ENCODE measurements around the gene LMF1.
A peak's percentile ranks its signal among the peaks of the same experiment; 100 is the strongest.
"Not testable (repeated sequence)": the region's sequence is repeated elsewhere in the genome, so short reads cannot be mapped to it uniquely, and the experiment has no call there.

LMF1 gene

DNA sequence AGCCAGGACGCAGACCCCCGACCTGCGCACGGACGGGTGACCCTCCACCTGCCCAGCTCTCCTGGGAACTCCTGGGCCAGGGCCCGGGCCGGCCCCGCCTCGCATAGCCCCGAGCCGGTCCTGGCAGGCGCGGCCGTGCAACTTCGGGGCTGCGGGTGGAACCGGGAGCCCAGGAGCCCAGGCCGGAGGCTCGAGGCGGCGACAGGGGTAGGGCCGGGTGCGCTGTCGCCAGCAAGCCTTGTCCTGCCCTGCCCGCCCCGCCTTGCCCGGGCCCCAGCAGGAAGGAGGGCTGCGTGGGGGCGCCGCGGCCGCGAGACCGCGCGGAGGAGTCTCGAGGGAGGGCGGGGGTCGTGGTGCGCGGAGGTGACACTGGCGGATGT is 408 bp downstream of the LMF1 start:
- no peak for DNase-seq (ENCODE audit: low spot score)

DNA sequence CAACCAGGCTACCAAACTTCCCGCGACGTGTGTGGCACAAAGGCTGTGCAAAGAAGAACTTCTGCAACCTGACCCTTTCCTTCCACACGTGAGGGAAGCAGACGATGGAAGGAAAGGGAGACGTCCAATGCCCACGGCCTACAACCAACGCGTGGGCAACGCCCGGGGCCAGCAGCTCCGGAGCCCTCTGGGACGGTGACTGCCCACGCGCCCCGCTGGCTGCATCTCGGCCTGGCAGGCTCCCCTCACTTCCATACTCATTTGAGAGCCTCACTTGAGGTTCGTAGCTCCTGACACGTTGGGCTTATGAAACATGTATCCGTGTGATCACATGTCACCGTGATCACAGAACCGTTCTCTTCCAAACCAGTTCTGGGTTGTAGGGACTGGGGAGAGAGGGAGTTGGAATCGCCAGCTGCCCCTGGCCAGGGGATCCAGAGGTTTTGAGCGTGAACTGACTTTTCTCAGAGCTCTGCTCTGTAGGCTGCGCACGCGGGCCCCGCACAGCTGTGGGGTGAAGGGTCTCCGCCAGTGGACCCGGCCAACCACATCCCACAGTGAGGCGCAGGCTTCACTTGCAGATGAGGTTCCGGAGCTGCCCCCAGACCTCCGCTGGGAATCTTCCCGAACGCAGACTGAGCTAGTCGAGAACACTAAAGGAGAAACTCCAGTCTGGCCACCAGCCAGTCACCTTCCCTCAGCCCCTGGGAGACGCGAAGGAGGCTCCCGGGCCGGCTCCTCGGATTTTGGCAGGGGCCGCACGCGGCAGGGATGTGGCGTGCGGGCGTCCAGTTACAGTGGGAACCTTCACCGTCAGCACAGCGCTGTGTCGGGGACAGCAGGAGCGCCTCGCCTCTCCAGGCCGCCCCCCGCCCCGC is 1.0 kb downstream of the LMF1 start:
- DNase-seq (ENCODE audit: low spot score): peak; percentile 29

DNA sequence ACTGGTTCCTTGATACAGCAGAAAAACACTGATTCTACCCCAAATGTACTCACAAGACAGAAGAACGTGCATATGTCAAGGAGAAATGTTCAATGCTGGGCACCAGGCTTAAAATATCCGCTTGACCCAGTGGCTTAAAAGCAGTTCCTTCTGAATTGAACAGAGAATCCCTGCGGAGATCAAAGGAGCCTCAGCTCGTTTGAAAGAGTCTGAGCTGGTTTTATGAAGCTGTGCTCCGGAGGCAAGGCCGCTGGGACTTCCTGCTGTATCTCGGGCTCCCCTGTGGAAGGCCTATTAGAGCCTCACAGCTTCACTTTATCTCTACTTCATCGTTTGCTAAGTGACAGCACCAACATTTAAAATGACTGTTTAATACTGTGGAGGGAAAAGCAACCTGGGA is 2.2 kb downstream of the LMF1 start:
- DNase-seq (ENCODE audit: low spot score): no peak

DNA sequence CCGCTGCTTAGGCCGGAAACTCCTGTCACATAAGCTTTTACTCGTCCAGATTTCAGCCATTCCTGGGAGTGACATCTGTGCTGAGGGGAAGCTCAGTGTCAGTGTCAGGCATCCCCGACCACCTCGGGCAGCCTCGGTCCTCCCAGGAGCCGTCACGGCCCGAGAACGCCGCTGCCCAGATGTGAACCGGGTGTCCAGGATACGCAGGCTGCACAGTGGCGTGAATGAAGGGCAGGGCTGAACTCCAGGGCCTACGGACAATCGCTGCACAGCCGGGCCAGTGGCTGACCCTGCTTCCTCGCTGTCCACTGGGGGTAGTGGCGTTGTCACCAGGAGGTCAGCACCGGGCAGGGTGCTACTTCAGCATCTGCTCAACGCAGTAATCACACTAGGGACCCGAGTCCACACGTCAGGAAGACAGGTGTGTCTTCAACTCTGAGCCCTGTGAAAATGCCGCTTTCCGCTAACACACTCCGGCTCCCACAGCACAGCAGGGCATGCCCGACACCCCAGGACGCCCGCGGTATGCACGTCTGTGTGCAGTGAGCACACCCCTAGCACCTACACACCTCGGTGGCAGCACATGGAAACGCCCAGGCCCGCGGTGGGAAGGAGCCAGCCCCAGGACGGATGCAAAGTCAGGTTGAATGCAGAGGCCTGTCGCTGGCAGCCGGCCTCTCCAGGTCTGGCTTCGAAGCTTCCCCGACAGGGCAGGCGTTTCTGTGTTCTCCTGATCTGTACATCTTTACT is 3.1 kb downstream of the LMF1 start:
- DNase-seq (ENCODE audit: low spot score): no peak

DNA sequence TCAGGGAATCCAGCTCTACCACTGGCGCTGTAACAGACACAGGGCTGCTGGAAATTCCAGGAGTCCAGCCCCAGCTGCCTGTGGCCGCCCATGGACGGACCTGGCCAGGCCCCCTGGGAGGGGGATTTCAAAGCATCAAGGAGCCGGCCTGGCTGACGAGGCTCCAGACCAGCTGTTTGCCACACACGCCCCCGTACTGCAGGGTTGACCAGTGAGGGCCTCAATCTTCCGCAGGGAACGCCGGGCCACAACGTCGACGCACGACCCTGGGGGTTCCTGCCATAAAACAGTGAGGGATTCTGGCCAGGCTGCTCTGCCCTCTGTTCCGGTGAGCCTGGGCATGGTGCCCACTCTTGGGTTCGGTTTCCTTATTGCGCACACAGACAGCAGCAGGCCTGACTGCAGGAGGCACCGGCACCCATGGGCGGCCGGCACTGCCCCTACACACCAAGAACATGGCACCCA is 3.7 kb downstream of the LMF1 start:
- DNase-seq (ENCODE audit: low spot score): no peak

DNA sequence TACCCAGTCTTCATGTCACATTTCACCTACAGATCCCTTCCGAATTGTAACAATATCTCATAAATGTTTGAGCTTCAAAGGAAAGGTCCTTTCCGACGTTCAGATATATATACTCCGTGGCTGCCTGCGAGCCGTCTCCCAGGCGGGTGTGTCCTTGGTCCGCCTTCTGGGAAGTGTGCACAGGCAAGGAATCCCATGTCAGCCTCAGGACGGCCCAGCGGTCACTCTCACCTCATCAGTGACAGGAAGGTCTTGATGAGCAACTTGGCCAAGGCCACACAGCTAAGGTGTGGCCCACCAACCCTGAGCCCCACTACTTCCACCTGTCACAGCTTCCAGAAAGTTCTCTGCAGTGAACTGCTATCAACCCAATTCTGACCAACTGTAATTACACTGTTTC is 4.3 kb downstream of the LMF1 start:
- DNase-seq (ENCODE audit: low spot score): no peak

DNA sequence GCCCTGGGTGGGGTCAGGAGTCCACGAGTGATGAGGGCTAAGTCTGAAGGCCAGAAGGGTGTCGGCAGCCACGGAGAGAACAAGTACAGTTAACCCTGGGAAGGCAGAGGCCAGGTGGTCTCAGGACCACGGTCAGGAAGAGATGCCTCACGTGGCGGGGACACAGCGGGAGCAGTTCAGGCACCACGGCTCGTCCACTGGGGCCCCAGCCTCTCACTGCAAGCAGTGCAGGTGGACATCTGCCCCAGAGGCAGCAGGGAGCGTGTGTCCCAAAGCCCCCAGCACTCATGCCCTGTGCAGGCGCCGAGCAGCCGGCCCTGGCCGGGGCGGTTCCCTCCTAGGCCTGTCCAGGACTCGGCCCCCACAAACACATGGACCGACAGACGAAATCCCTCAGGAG is 4.7 kb downstream of the LMF1 start:
- no peak for DNase-seq (ENCODE audit: low spot score)

DNA sequence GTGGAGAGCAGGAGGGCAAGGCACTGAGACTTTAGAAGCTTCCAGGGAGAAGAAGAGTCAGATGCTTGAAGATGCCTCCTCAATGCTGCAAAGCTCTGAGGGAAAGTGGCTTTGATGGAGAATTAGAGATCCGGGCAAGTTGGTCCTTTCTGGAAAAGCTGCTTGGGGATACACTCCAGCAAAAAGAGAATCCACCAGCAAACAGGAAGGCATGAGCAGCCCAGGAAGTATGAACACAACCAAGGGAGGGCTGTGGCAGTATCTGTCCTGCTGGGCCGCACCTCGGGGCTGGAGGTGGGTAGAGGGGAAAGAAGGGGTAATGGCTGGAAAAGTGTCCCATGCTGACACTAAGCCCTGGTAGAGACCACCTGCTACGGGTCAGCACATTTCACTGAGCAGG is 5.3 kb downstream of the LMF1 start:
- DNase-seq (ENCODE audit: low spot score): no peak

DNA sequence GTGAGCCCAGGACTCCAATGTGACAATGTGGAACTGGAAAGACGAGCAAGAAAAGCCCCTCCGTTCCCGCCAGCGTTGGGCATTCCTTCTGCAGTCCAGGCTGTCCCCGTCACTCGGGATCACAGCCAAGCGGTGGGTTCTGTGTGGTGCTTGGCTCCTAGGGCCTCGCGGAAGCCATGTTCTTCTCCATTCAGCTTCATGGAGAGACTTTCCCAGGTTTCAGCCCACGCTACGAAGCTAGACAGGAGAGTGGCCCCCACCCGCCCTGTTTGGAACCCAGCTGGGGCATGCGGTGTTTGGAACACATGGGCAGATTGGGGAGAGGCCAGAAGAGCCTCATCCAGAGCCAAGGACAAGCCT is 5.8 kb downstream of the LMF1 start:
- no peak for DNase-seq (ENCODE audit: low spot score)

DNA sequence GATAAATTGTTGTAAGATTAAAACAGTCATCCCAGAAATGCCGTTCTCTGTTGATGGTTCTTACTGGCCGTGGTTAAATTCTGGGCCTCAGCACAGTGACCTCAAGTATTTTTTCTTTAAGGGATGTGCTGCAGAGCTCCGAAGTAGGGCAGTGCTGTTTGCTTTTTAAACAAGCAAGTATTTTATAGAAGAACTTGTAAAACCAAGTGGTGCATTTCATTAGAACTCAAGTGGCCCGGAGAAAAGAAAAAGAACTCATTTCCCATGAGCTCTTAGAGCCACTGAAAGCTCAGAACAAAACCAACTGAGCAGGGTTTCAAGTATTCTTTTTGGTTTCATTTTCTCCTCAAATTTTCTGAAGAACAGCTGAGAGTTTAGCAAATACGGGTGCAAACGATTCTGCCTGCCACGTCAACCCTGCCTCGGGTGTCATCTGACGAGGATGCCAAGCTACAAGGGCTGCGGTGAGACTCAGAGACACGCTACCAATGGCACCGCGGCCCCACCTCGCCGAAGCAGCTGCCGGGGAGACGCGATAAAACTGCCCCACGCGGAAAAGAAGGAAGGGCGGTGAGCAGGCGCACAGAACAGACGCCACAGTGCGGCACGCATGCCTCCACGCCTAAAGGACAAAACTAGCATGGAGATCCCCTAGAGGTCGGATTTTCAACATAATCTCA is 6.3 kb downstream of the LMF1 start:
- peak; percentile 61 for DNase-seq (ENCODE audit: low spot score)

DNA sequence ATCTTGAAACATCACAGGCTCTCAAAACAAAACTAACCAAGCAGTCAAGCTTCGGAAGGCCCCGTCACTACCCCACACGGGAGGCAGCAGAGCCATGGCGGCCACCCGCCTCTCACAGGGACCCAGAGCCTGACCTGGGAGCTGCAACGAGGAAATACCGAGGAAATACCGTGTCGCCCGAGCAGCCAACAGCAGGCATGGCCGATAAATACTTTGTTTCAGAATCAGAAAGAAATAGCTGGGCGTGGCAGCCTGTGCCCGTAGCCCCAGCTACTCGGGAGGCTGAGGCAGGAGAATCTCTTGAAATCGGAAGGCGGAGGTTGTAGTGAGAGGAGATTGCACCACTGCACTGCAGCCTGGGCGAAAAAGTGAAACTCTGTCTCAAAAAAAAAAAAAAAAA is 6.9 kb downstream of the LMF1 start:
- DNase-seq (ENCODE audit: low spot score): no peak

DNA sequence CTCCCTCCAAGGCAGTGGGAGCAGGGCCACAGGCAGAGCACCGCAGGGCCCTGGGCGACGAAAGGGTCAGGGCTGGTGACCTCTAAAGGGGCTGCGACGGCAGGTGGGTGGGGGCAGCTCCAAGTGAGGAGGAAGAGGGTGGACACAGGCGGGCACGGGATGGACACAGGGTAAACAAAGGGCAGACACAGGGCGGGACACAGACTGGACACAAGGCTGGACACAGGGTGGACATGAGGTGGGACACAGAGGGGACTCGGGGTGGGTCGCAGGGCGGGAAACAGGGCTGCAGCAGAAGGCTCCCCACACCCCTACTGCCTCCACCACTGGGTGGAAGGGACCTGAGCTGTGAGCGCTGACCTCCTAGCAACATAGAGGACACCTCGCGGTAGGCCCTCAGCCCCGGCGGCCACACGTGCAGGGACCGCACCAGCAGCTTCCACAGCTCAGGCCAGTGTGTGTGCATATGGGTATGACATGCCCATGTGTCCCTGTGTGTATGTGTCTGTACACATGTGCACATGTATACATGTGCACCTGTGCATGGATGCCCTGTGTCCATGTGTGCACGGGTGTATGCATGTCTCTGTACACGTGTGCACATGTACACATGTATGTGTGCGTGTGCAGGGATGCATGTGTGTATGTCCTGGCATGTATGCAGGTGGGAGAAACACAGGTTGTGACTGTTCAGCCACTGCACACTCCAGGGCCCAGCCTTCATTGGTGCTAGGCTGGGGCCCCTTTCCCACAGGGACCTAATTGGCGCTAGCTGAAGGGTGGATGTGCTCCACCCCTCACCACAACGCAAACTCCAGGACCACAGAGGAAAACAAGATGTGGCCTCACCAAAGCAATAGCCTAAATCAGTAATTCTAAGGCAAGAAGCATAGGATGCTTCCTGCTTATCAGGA is 7.6 kb downstream of the LMF1 start:
- no peak for DNase-seq (ENCODE audit: low spot score)

DNA sequence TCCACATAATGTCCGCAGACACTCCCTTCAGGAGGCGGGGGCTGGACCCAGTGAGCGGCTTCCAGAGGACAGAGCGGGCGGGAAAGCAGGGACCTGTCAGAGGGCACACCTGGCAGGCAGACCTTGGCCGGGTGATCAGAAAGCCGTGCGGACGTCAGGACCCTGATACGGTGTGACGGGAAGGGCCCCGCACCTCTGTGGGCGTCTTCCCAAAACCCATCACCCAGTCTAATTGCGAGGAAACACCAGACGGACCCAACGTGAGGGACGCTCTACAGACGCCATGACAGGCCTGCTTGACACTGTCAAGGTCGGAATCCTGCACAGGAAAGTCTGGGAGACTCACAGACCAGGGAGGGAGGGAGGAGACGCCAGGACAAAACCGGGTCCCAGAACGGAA is 8.4 kb downstream of the LMF1 start:
- DNase-seq (ENCODE audit: low spot score): no peak

DNA sequence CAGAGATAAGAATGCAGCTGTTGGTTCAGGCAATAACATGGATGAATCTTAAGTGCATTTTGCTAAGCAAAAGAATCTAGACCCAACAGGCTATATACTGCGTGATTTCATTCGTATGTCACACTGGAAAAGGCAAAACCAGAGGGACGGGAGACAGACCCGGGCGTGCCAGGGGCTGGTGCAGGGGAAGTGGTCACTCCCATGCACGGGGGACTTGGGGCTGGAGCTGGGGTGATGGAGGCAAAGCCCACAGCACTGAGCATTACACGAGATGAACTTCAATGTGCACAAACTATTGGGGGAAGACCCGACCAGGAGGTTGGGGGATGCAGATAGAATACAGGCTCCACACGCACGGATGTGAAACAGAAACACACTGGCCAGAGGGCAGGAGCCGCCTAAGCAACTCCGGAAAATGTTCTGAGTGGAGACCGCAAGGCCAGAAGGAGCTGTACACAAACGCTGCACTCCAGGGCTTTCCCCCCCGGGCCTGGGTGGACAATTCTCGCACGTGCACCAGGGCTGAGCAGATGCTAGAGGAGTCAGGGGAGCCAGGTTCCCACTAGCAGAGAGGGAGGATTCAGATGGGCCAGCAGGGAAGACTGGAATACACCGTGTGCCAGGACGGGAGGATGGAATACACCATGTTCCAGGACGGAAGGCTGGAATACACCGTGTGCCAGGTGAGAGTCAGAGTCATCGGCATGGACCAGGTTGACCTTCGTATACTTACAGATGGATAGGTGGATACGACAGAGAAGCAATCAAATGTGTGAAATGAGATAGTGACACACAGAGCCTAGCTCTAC is 11.3 kb downstream of the LMF1 start:
- no peak for DNase-seq (ENCODE audit: low spot score)

DNA sequence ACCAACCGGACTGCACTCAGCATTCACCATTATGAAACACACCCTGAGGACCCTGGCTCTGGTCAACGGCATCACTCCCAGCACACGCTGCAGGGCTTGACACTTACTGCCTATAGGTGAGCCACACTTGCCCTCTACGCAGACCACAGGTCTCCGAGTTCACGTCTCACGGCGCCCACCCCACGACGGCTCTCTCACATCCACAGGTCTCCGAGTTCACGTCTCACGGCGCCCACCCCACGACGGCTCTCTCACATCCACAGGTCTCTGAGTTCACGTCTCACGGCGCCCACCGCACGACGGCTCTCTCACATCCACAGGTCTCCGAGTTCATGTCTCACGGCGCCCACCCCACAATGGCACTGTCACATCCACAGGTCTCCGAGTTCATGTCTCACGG is 15.0 kb downstream of the LMF1 start:
- DNase-seq (ENCODE audit: low spot score): not testable (repeated sequence)

DNA sequence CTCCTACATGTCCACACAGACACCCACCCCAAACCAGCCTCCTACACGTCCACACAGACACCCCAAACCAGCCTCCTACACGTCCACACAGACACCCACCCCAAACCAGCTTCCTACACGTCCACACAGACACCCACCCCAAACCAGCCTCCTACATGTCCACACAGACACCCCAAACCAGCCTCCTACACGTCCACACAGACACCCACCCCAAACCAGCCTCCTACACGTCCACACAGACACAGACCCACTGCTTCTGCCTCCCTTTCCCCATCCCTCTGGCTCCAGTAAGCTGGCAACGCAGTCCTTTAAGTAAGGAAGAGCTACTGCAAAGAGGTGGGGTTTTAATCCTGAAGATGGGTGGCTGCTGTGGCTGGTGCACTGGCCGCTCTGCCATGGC is 17.0 kb downstream of the LMF1 start:
- DNase-seq (ENCODE audit: low spot score): not testable (repeated sequence)

DNA sequence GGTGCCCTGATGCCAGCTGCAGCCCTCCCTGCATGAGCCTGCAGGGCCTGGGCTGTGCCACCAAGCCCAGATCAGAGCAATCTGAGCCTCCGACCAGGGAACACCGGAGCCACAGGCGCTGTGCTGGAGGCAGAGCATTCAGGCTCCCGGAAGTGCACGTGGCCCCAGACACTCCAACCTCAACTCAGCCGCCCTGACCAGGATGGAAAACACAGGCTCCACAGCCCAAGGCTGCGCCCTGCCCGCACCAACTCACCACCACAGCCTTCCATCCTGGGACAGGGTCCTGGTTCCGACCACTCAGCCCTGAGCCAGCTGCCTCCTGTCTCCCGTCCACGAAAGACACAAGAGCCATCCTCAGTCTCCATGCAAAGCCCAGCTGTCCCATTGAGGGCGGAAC is 18.5 kb downstream of the LMF1 start:
- DNase-seq (ENCODE audit: low spot score): no peak

DNA sequence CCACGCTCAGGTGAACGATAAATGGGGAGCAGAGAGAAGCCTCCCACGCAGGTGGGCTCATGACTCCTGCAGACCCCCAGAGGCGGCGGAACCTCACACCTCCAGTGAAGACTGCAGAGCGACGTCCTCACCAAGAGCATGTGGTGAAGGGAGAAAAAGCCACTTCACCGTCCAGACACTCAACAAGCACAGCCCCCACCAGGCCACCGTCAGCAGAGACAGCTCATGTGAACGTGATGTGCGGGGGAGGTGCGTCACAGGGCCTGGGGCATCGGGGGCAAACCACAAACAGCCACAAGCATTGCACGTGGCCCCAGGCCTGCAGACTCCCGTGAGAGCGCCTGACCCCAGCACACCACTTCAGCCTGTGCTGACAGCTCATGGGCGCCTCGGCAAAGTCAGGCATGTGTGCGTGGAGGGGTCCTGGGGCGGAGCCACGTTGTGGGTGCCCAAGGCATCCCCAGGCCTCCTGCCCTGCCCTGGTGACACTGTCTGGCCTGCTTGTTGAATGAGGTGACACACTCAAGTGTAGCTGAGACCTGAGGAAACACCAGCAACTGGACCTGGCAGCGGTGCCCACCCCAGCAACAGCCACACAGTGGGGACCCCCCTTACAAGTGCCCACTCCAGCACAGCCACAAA is 19.0 kb downstream of the LMF1 start:
- DNase-seq (ENCODE audit: low spot score): no peak

DNA sequence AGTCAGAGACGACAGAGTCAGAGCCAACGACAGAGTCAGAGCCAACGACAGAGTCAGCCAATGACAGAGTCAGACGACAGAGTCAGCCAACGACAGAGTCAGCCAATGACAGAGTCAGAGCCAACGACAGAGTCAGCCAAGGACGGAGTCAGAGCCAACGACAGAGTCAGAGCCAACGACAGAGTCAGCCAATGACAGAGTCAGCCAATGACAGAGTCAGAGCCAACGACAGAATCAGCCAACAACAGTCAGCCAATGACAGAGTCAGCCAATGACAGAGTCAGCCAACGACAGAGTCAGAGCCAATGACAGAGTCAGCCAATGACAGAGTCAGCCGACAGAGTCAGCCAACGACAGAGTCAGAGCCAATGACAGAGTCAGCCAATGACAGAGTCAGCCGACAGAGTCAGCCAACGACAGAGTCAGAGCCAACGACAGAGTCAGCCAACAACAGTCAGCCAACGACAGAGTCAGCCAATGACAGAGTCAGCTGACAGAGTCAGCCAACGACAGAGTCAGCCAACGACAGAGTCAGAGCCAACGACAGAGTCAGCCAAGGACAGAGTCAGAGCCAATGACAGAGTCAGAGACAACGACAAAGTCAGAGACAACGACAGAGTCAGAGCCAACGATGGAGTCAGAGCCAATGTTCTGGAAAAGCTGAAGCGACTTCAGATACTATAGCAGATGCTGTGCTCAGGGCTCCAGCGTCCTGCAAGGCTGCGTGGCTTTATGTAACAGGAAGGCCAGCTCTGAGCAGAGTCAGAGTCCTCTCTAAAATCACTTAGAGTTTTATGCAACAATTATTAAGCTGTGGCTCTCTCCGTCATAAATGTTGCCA is 19.8 kb downstream of the LMF1 start:
- DNase-seq (ENCODE audit: low spot score): not testable (repeated sequence)

DNA sequence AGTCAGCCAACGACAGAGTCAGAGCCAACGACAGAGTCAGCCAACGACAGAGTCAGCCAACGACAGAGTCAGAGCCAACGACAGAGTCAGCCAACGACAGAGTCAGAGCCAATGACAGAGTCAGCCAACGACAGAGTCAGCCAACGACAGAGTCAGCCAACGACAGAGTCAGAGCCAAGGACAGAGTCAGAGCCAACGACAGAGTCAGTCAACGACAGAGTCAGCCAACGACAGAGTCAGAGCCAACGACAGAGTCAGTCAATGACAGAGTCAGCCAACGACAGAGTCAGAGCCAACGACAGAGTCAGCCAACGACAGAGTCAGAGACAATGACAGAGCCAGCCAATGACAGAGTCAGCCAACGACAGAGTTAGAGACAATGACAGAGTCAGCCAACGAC is 22.0 kb downstream of the LMF1 start:
- not testable (repeated sequence) for DNase-seq (ENCODE audit: low spot score)

Data from globus pallidus (tissue), 1 donor.